Hepatocyte (in vitro differentiated cells): ENCODE measurements around the gene WHAMM.

Experiments
- EZH2 ChIP-seq: fragments of 200-600 bp; sonication (generic); IDR thresholded peaks from 2 replicates; pipeline ENCODE4 v1.6.1; 2016; ENCODE audit warnings: antibody characterized with exemption, mild to moderate bottlenecking, borderline replicate concordance
- TF ChIP-seq, protein P1 (sequence below): fragments of 200-600 bp; sonication (generic); IDR thresholded peaks from 2 replicates; pipeline ENCODE4 v1.5.1; 2016; ENCODE audit warnings: antibody characterized with exemption, mild to moderate bottlenecking; ENCODE audit not compliant: poor library complexity

DNA sequence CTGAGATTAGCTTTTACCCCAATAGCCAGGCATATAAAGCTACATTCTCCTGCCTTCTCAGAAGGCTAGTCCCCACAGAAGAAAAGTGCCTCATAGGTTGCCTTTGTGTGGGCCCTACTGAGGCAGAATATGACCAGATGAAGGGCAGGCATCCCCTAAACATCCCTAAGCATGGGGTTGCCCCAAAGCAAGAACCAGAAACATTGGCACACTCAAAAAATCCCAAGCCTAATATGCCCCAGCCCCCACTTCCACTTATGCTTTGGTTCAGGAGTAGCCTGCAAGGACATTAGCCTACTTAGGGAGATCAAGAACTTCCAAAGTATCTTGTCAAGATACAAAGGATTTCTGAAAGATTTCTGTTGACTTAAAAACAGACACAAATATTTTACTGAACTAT is 29.7 kb downstream of the WHAMM start:
- TF ChIP-seq, protein P1, sequence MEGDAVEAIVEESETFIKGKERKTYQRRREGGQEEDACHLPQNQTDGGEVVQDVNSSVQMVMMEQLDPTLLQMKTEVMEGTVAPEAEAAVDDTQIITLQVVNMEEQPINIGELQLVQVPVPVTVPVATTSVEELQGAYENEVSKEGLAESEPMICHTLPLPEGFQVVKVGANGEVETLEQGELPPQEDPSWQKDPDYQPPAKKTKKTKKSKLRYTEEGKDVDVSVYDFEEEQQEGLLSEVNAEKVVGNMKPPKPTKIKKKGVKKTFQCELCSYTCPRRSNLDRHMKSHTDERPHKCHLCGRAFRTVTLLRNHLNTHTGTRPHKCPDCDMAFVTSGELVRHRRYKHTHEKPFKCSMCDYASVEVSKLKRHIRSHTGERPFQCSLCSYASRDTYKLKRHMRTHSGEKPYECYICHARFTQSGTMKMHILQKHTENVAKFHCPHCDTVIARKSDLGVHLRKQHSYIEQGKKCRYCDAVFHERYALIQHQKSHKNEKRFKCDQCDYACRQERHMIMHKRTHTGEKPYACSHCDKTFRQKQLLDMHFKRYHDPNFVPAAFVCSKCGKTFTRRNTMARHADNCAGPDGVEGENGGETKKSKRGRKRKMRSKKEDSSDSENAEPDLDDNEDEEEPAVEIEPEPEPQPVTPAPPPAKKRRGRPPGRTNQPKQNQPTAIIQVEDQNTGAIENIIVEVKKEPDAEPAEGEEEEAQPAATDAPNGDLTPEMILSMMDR = no peak
- no peak for TF ChIP-seq EZH2
